ENCODE measurements around the gene CAPS2. TPM values are rescaled to one million over a fixed set of nuclear protein-coding genes. Genes with fewer than 3 reads are reported as not detected.
A peak's percentile ranks its signal among the peaks of the same experiment; 100 is the strongest.

The CAPS2 gene
- total RNA-seq: 6.6 and 7.3 TPM in 2 replicates
- long read RNA-seq, transcript CAPS2-212 (2 exons, 1,209 nt): major isoform, 7 of 20 reads
- long read RNA-seq, partial matches to known transcripts: 2 of 20 reads
- long read RNA-seq, other reads (novel, unspliced or antisense): 11 of 20 reads

- Mint-ChIP-seq H3K4me1 (peaks cover 26% of the 10 kb centered on the region), H3K27ac (ENCODE audit: unreplicated experiment) (peak within 1 kb of the TSS; percentile 48), H3K9me3 (no peaks in the 10 kb centered on the region), H3K36me3 (ENCODE audit: low read depth) (no peaks in the 10 kb centered on the region), H3K27me3 (ENCODE audit: low read depth) (peaks cover 3% of the 10 kb centered on the region), H3K4me3 (peak within 1 kb of the TSS; percentile 91)
- DNase-seq (ENCODE audit: low read depth, low spot score): peak; percentile 76
- no peak for TF ChIP-seq CTCF (conservative IDR thresholded peaks at IDR 0.05)
Observed at GRCh38 chr12:75329918-75330826, at the start of gene CAPS2. CAPS2 (minus strand) TSS chr12:75330324; CDS start chr12:75326498, 3,826 bp downstream.

GRCh38 chr12:75378354-75378753 is 48.2 kb upstream of the CAPS2 start:
- Mint-ChIP-seq H3K9me3 (peaks cover 8% of the 10 kb centered on the region), H3K4me3 (no peak overlapping the region), H3K4me1 (no peaks in the 10 kb centered on the region), H3K36me3 (ENCODE audit: low read depth) (no peaks in the 10 kb centered on the region), H3K27me3 (ENCODE audit: low read depth) (no peaks in the 10 kb centered on the region), H3K27ac (ENCODE audit: unreplicated experiment) (no peak overlapping the region)
- DNase-seq (ENCODE audit: low read depth, low spot score): no peak
- no peak for TF ChIP-seq CTCF (conservative IDR thresholded peaks at IDR 0.05)

GRCh38 chr12:75374971-75375370 is 44.8 kb upstream of the CAPS2 start:
- no peak overlapping the region for H3K27ac Mint-ChIP-seq (ENCODE audit: unreplicated experiment)
- H3K36me3 Mint-ChIP-seq (ENCODE audit: low read depth): no peaks in the 10 kb centered on the region
- H3K4me3 Mint-ChIP-seq: no peak overlapping the region
- peaks cover 11% of the 10 kb centered on the region for H3K9me3 Mint-ChIP-seq
- DNase-seq (ENCODE audit: low read depth, low spot score): no peak
- no peak for TF ChIP-seq CTCF (conservative IDR thresholded peaks at IDR 0.05)
- H3K4me1 Mint-ChIP-seq: no peaks in the 10 kb centered on the region
- no peaks in the 10 kb centered on the region for H3K27me3 Mint-ChIP-seq (ENCODE audit: low read depth)

- TF ChIP-seq CTCF (conservative IDR thresholded peaks at IDR 0.05): no peak
- H3K27ac Mint-ChIP-seq (ENCODE audit: unreplicated experiment): no peak overlapping the region
- no peaks in the 10 kb centered on the region for H3K27me3 Mint-ChIP-seq (ENCODE audit: low read depth)
- no peak overlapping the region for H3K4me3 Mint-ChIP-seq
- no peak for DNase-seq (ENCODE audit: low read depth, low spot score)
- H3K36me3 Mint-ChIP-seq (ENCODE audit: low read depth): no peaks in the 10 kb centered on the region
- peaks cover 12% of the 10 kb centered on the region for H3K4me1 Mint-ChIP-seq
- peaks cover 2% of the 10 kb centered on the region for H3K9me3 Mint-ChIP-seq
Observed at GRCh38 chr12:75366629-75367028, 36.5 kb upstream of the CAPS2 start.

GRCh38 chr12:75364919-75365318 is 34.8 kb upstream of the CAPS2 start:
- H3K27ac Mint-ChIP-seq (ENCODE audit: unreplicated experiment): no peak overlapping the region
- H3K4me1 Mint-ChIP-seq: peaks cover 12% of the 10 kb centered on the region
- no peaks in the 10 kb centered on the region for H3K27me3 Mint-ChIP-seq (ENCODE audit: low read depth)
- DNase-seq (ENCODE audit: low read depth, low spot score): no peak
- no peak for TF ChIP-seq CTCF (conservative IDR thresholded peaks at IDR 0.05)
- H3K4me3 Mint-ChIP-seq: no peak overlapping the region
- peaks cover 5% of the 10 kb centered on the region for H3K9me3 Mint-ChIP-seq
- H3K36me3 Mint-ChIP-seq (ENCODE audit: low read depth): no peaks in the 10 kb centered on the region

Measured in neural crest cell (in vitro differentiated cells).